Right lobe of liver (tissue), 4 donors: Measurements from ENCODE around the gene CYLD.

Experiments used
- POLR2A ChIP-seq: fragments of 450-650 bp; IDR thresholded peaks from one replicate; pipeline ENCODE4 v1.6.1; 2017; ENCODE audit warnings: antibody characterized with exemption, mild to moderate bottlenecking
- TF ChIP-seq, protein P1 (sequence below), 4 donors: fragments of 200-600 bp in 3 of 4; fragments of 450-650 bp in 1 of 4; IDR thresholded peaks; one replicate each; pipeline versions ENCODE4 v1.5.1 to v1.8.0; 2016 to 2022; ENCODE audit warnings: antibody characterized with exemption in 4 of 4, mild to moderate bottlenecking in 2 of 4
- donor health status: DM: no; HTN: no; CAD: no.
- donor health status: DM: no; HTN: no; CAD: no.
- donor health status: DM: no; HTN: yes; CAD: no.

DNA sequence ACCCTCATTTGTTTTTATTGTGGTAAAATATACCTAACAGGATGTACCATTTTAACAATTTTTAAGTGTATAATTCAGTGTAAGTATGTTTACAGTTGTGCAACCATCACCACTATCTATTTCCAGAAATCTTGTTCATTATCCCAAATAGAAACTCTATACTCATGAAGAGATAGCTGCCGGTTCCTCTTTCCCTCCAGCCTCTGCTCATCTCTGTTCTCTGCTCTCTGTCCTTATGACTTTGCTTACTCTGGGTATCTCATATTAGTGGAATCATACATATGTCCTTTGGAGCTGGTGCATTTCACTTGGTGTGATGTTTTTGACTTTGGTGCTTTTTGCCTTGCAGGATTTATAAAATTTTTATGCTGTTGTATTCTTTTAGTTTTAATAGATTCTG, 19.4 kb downstream of the CYLD start:
- no peak for TF ChIP-seq POLR2A
- TF ChIP-seq, protein P1, sequence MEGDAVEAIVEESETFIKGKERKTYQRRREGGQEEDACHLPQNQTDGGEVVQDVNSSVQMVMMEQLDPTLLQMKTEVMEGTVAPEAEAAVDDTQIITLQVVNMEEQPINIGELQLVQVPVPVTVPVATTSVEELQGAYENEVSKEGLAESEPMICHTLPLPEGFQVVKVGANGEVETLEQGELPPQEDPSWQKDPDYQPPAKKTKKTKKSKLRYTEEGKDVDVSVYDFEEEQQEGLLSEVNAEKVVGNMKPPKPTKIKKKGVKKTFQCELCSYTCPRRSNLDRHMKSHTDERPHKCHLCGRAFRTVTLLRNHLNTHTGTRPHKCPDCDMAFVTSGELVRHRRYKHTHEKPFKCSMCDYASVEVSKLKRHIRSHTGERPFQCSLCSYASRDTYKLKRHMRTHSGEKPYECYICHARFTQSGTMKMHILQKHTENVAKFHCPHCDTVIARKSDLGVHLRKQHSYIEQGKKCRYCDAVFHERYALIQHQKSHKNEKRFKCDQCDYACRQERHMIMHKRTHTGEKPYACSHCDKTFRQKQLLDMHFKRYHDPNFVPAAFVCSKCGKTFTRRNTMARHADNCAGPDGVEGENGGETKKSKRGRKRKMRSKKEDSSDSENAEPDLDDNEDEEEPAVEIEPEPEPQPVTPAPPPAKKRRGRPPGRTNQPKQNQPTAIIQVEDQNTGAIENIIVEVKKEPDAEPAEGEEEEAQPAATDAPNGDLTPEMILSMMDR (IDR thresholded peaks at IDR 0.05): no peak
